ENCODE measurements around the gene SVBP.
"Not testable (repeated sequence)": the region's sequence is repeated elsewhere in the genome, so short reads cannot be mapped to it uniquely, and the experiment has no call there.

SVBP gene

GRCh38 chr1:42816585-42817439 is at the start of gene SVBP, which contains the start of gene ERMAP:
Gene SVBP, minus strand, starts transcription at chr1:42817397. Its CDS starts 853 bp downstream, at chr1:42816544.
Gene ERMAP, plus strand, starts transcription at chr1:42817122. Its CDS starts 13,327 bp downstream, at chr1:42830449.
- peak within 1 kb of the TSS; percentile 81 for H3K4me3 ChIP-seq (ENCODE audit: low read depth, low read length)

GRCh38 chr1:42866549-42866948 is 49.4 kb upstream of the SVBP start:
- no peak overlapping the region for H3K4me3 ChIP-seq (ENCODE audit: low read depth, low read length)

DNA sequence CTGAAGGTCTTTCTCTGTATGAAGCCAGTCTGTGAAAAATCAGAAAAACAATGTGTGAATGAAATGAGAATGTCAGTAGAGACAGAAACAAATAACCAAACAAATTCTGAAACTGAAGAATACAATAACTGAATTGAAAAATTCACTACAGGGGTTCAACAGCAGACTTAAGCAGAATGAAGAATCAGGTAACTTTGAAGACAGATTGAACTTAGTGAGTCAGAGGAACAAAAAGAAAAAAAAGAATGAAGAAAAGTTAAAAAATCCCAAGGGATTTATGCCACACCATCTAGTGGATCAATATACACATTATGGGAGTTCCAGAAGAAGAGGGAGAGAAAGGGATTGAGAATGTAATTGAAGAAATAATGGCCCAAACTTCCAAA is 43.8 kb upstream of the SVBP start:
- no peak overlapping the region for H3K4me3 ChIP-seq (ENCODE audit: low read depth, low read length)

- H3K4me3 ChIP-seq (ENCODE audit: low read depth, low read length), result no peak overlapping the region
Observed at GRCh38 chr1:42860339-42861013, 43.3 kb upstream of the SVBP start.

- H3K4me3 ChIP-seq (ENCODE audit: low read depth, low read length), result not testable (repeated sequence)
Observed at GRCh38 chr1:42859366-42859765, 42.2 kb upstream of the SVBP start.

- H3K4me3 ChIP-seq (ENCODE audit: low read depth, low read length), result not testable (repeated sequence)
Observed at GRCh38 chr1:42856554-42856953, 39.4 kb upstream of the SVBP start.

DNA sequence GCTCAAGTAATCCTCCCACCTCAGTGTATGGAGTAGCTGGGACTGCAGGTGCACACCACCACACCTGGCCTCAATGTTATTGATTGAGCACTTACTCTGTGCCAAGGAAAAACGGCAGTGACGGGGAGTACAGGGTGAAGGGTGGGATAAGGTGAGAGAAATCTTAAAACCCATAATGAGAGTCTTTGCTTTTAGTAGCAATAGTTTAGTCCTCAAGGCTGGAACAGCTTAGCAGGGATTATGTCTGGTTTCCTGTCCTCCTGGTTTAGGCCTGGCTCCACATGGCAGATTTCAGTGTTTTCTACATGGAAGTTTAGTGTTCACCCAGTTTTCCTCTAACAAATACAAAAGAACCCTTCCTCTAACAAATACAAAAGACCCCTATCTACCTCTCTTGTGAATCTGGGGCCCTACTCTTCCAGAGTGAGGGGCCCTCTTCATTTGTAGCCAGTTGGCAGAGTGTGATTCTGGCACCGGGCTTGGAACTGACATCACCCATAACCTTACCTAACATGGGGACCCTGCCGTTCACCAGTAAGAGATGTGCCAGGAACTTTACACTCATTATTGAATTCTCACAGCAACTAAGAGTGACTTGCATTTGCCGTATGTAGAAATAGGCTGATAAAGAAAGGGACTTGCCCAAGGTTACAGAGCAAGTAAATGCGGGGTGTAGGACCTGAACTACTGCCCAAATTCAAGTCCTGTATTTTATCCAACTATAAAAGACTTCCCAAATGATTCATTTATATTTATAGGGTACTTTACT is 36.1 kb upstream of the SVBP start:
- H3K4me3 ChIP-seq (ENCODE audit: low read depth, low read length), result no peak overlapping the region

DNA sequence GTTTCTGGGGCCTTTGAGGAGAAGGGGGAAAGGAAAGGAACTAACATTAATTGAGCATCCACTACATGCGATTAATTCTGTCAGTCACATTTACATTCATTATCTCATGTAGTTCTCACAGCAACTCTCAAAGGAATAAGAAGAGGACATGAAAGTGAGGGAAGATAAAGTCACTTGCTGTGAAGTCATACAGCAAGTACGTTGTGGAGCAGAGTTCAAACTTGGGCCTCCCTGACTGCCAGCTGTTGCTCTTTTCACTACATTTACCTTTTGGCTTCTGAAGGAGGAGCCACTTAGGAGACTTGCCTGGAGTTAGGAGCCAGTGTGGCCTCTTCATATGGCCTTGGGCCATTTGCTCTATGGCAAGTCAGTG is 35.4 kb upstream of the SVBP start:
- H3K4me3 ChIP-seq (ENCODE audit: low read depth, low read length), result no peak overlapping the region

DNA sequence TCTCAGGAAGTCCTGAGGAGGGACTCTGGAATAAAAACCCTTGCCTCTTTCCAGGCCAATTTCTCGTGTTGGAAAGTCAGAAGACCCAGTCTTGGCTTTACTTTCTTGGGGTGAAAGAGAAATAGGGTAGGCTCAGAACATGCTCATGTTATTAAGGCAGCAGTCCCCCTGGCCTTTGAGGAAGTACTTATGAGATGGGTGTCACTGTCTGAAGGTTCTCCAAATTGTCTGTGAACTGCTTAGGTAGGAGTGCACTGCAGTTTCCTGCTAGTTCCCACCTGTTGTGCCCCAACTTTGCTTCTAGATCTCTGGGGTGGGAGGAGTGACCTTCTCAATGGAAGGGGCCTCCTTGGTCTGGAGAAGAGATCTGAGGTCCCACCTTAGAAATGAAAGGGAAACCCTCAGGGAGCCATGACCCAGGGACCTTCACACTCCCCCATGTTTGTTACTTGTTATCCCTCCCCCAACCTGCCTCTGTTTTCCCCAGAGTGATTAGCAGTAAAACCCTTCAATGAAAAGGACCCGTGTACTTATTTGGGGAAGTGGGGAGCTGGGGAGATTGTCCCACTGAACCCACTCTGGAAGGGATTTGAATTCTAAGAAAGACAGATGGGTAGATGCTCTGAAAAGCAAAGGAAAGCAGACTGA is 34.9 kb upstream of the SVBP start:
- H3K4me3 ChIP-seq (ENCODE audit: low read depth, low read length), result no peak overlapping the region

GRCh38 chr1:42851420-42851819 is 34.2 kb upstream of the SVBP start:
- H3K4me3 ChIP-seq (ENCODE audit: low read depth, low read length), result no peak overlapping the region

GRCh38 chr1:42849944-42850343 is 32.7 kb upstream of the SVBP start:
- no peak overlapping the region for H3K4me3 ChIP-seq (ENCODE audit: low read depth, low read length)

DNA sequence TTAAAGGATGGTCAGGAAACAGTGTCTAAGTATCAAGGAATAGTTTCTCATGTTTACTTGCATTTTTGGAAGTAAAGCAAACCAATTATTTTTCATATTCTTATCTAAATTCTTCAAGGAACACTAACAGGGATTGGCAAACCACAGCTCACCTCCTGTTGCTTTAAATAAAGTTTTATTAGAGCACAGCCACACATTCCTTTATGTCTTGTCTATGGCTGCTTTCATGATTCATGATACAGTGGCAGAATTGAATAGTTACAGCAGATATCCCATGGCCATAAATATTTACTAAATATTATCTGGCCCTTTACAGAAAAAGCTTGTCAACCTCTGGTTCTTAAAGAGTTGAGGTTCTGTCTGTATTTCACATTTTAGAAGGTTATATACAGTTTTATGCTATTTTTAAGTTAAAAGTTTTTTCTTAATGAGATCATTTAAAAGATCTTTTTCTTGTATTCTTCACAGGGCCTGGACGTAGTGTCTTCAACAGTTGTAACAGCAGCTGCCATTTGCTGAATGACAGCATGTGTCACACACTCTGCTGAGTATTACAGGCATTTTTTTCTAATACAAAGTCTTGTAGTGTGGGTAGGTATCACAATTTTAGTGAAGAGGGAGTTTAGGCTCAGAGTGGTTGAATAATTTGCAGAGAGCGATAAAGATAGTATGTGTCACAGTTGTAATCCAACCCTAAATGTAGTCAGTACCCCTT is 31.8 kb upstream of the SVBP start:
- H3K4me3 ChIP-seq (ENCODE audit: low read depth, low read length), result no peak overlapping the region

DNA sequence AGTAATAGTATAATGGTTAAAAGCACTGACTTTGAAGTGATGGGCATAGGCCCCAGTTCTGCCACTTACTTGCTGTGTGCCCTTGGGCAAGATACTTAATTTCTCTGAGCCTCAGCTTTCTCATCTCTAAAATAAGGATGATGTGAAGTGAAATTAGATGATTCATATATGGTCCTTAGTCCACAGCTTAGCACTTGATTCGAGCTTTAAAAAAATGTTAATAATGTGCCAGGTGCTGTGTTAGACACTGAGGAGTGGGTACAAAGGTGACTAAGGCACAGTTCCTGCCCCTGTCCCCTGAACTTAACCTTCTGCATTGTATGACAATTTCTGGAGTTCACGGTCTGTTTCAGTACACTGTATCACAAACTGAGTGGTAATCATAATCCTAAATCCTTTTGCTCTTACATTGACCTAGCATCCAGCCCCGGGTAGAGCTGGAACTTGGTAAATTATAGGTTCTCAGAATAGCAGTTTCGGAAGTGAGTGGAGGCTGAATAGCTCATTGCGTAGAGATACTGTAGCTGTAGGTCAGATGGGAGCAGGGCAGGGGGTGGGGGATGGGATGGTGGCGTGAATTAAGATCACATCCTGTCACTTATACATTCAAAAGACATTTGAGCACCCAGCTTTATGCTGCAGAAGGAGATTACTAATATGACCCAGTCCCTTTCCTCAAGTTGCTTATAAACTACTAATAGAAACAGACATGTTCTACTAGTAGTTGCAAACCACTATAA is 30.7 kb upstream of the SVBP start:
- peak overlapping the region; percentile 86 for H3K4me3 ChIP-seq (ENCODE audit: low read depth, low read length)

DNA sequence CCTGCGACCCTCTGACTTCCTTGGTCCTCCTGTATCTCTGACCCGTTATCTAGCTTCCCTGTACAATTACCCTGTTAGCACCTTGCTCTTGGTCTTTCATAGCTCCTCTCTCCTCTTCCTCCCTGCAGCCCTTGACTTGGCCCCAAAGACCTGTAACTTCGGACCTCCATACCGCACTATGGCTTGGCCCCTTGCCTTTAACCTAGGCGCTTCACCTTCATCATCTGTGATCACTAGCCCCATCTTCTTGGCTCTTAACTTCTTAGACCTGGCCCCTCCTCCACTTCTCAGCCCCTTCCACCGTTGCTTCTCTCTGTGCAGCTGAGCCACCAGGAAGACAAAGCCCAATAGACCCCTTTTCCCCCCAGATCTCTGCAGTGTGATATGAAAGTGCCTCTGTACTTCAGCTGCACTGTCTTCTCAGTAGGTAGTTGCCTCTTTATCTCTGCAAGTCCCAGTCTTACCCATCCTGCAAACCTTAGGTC is 30.0 kb upstream of the SVBP start:
- peak overlapping the region; percentile 86 for H3K4me3 ChIP-seq (ENCODE audit: low read depth, low read length)

DNA sequence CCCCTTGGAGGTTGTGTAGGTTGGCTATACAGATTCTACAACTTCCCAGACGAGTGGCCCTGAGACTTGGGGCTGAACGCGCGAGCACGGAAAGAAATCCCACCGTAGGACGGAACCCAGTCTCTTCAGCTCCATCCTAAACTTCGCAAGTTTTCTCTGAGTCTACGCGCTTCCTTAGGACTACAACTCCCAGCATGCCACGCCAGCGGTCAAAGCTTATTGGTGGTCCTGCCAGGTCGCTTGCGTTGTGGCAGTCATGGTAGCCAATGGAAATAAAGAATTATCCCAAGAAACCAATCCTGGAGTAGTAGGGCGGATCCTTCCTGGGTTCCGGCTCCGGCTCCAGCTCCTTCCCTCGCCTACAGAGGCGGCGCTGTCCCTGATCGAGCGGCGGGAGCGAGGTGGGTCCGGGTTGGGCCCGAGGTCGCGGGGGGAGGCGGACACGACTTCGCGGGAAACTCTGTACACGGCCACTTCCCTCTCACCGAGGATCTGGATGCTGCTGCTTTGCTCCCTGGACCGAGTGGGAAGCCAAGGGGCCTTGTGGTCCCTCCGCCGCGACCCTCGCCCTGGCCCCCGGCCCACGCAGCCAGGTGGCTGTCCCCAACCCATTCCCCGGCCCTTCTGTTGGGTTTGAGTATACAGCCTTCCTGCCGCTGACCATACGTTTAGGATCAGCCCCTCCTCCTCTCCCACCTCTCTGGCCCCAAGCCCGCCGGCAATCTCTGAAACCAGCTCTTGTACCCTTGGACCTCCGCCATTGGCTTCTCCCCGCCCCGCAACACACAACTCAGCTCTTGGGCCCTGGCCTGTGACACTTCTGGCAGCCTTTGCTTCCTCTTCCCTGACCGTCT is 29.3 kb upstream of the SVBP start, which contains the start of gene ZNF691:
Gene ZNF691 (plus strand): TSS at position 357 of the 854 bp plus-strand sequence. CDS start 3,046 bp downstream, outside the sequence.
- peak within 1 kb of the TSS; percentile 86 for H3K4me3 ChIP-seq (ENCODE audit: low read depth, low read length)

DNA sequence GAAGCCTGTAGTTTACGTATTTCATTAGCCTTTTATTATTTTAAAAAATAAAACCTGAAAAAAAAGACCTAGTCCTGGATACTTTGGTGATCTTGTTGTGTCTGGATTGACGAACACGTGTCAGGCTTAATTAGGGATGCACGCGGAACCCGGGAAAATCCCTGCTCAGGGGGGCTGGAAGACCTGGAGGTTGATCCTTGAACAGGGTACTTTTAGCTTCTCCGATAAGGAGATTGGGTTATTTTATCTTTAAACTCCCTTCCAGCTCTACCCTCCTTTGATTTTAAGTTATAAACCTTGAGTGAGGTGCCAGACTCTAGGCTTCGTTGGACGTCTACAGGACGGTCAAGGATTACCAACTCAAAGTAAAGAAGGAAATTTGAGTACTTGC is 28.7 kb upstream of the SVBP start:
- H3K4me3 ChIP-seq (ENCODE audit: low read depth, low read length), result peak overlapping the region; percentile 86

GRCh38 chr1:42845193-42845592 is 28.0 kb upstream of the SVBP start:
- H3K4me3 ChIP-seq (ENCODE audit: low read depth, low read length), result no peak overlapping the region

DNA sequence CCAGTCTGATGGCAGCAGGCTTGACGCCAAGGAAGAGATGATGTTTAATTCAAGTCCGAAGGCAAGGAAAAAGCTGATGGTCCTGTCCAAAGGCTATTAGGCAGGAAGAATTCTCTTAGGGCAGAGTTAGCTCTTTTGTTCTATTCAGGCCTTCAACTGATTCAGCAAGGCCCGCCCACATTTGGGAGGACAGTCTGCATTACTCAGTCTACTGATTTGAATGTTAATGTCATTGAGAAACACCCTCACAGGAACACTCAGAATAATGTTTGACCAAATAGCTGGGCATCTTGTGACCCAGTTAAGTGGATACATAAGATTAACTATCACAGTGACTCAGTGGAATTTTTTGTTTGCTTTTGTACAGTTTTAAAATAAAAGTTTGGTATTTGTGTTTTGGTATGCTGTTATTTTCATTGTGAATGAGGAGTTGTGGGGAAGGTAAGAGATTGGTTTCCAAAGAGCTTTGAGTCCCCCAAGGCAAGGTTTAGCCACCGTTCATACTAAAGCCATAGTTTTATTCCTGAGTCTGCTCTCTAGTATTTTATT is 27.5 kb upstream of the SVBP start:
- no peak overlapping the region for H3K4me3 ChIP-seq (ENCODE audit: low read depth, low read length)
